H9 (cell line): ENCODE data around the gene OTUD4. TPM values are rescaled to one million over a fixed set of nuclear protein-coding genes. Genes with fewer than 3 reads are reported as not detected.

Experiments
- DNase-seq: peaks from one replicate; pipeline ENCODE4 v3.0.0-alpha.2; 2017
- H2AFZ ChIP-seq: one replicate; pipeline ENCODE4 v1.6.1; 2013; ENCODE audit warnings: mild to moderate bottlenecking, low read length, control low read depth, moderate library complexity
- H2AK5ac ChIP-seq: 2 replicates; pipeline ENCODE4 v1.6.1; 2013; ENCODE audit warnings: low read length, control low read depth, mixed read lengths; ENCODE audit not compliant: insufficient read length
- H2BK120ac ChIP-seq: one replicate; pipeline ENCODE4 v1.6.1; 2013; ENCODE audit warnings: low read depth, mild to moderate bottlenecking, low read length, control low read depth, inconsistent platforms; ENCODE audit not compliant: poor library complexity, severe bottlenecking
- H2BK12ac ChIP-seq: 2 replicates; pipeline ENCODE4 v1.6.1; 2013; ENCODE audit warnings: low read length, control low read depth, mixed read lengths, low read depth; ENCODE audit not compliant: insufficient read length
- H2BK15ac ChIP-seq: 2 replicates; pipeline ENCODE4 v1.6.1; 2013; ENCODE audit warnings: low read depth, low read length, control low read depth
- H2BK20ac ChIP-seq: one replicate; pipeline ENCODE4 v1.6.1; 2013; ENCODE audit warnings: low read depth, mild to moderate bottlenecking, low read length, control low read depth, inconsistent platforms; ENCODE audit not compliant: poor library complexity, severe bottlenecking
- H2BK5ac ChIP-seq: 2 replicates; pipeline ENCODE4 v1.6.1; 2013; ENCODE audit warnings: low read length, control low read depth, mixed read lengths; ENCODE audit not compliant: insufficient read length
- H3K14ac ChIP-seq: 2 replicates; pipeline ENCODE4 v1.6.1; 2013; ENCODE audit warnings: low read length, control low read depth; ENCODE audit not compliant: insufficient read depth
- H3K18ac ChIP-seq: 2 replicates; pipeline ENCODE4 v1.6.1; 2013; ENCODE audit warnings: low read depth, mild to moderate bottlenecking, mixed read lengths, low read length, control low read depth; ENCODE audit not compliant: insufficient read length
- H3K23ac ChIP-seq: 2 replicates; pipeline ENCODE4 v1.6.1; 2013; ENCODE audit warnings: low read length, control low read depth, mixed read lengths, low read depth; ENCODE audit not compliant: insufficient read length
- H3K23me2 ChIP-seq: 2 replicates; pipeline ENCODE4 v1.6.1; 2013; ENCODE audit warnings: low read depth, mild to moderate bottlenecking, mixed read lengths, low read length, control low read depth; ENCODE audit not compliant: insufficient read length, poor library complexity, severe bottlenecking
- H3K27ac ChIP-seq: 2 replicates; pipeline ENCODE4 v1.5.1; 2013; ENCODE audit warnings: low read length, control low read depth, mixed read lengths, low read depth; ENCODE audit not compliant: insufficient read length
- H3K27me3 ChIP-seq: 2 replicates; pipeline ENCODE4 v1.6.1; 2013; ENCODE audit warnings: low read length, control low read depth, inconsistent platforms; ENCODE audit not compliant: insufficient read depth
- H3K4ac ChIP-seq: 2 replicates; pipeline ENCODE4 v1.6.1; 2013; ENCODE audit warnings: low read depth, mild to moderate bottlenecking, control low read depth, inconsistent platforms, low read length, moderate library complexity
- H3K4me1 ChIP-seq: 2 replicates; pipeline ENCODE4 v1.6.1; 2013; ENCODE audit warnings: low read length, control low read depth, inconsistent platforms; ENCODE audit not compliant: insufficient read depth
- H3K4me2 ChIP-seq: 2 replicates; pipeline ENCODE4 v1.6.1; 2013; ENCODE audit warnings: low read length, control low read depth, mixed read lengths; ENCODE audit not compliant: insufficient read length, insufficient read depth
- H3K56ac ChIP-seq: 2 replicates; pipeline ENCODE4 v1.6.1; 2013; ENCODE audit warnings: low read depth, mild to moderate bottlenecking, mixed read lengths, low read length, control low read depth; ENCODE audit not compliant: insufficient read length
- H3K79me1 ChIP-seq: 2 replicates; pipeline ENCODE4 v1.6.1; 2013; ENCODE audit warnings: low read depth, mild to moderate bottlenecking, moderate library complexity, low read length, control low read depth, inconsistent platforms; ENCODE audit not compliant: insufficient read depth, poor library complexity, severe bottlenecking
- H3K79me2 ChIP-seq: 2 replicates; pipeline ENCODE4 v1.6.1; 2013; ENCODE audit warnings: low read length, control low read depth, inconsistent platforms; ENCODE audit not compliant: insufficient read depth
- H3K9ac ChIP-seq: 2 replicates; pipeline ENCODE4 v1.6.1; 2013; ENCODE audit warnings: low read length, control low read depth, mixed read lengths; ENCODE audit not compliant: insufficient read length; ENCODE audit errors: extremely low read depth
- H3K9me3 ChIP-seq: one replicate; pipeline ENCODE4 v1.6.1; 2013; ENCODE audit warnings: low read depth, low read length, inconsistent platforms; ENCODE audit not compliant: control insufficient read depth
- H3T11ph ChIP-seq: one replicate; pipeline ENCODE4 v1.6.1; 2013; ENCODE audit warnings: mild to moderate bottlenecking, low read length, control low read depth, inconsistent platforms
- H4K20me1 ChIP-seq: one replicate; pipeline ENCODE4 v1.6.1; 2013; ENCODE audit not compliant: control insufficient read depth, insufficient read length, insufficient read depth
- H4K5ac ChIP-seq: 2 replicates; pipeline ENCODE4 v1.6.1; 2013; ENCODE audit warnings: low read depth, mild to moderate bottlenecking, mixed read lengths, low read length, control low read depth; ENCODE audit not compliant: insufficient read length
- H4K8ac ChIP-seq: replicated peaks from 2 replicates; pipeline ENCODE4 v1.6.1; 2013; ENCODE audit warnings: low read length, control low read depth, mixed read lengths, low read depth; ENCODE audit not compliant: insufficient read length
- H4K91ac ChIP-seq: 2 replicates; pipeline ENCODE4 v1.6.1; 2013; ENCODE audit warnings: low read depth, mild to moderate bottlenecking, moderate library complexity, mixed read lengths, low read length, control low read depth; ENCODE audit not compliant: insufficient read length
- H3K27ac Mint-ChIP-seq, 3 experiments: 2 replicates in 2 of 3; 3 replicates in 1 of 3; pipeline ENCODE4 v1.8.0; 2020 to 2021; ENCODE audit warnings: mixed read lengths in 3 of 3, mild to moderate bottlenecking in 1 of 3, moderate library complexity in 1 of 3
- H3K27me3 Mint-ChIP-seq: 2 replicates; pipeline ENCODE4 v1.8.0; 2021; ENCODE audit warnings: low read depth, mild to moderate bottlenecking, moderate library complexity, mixed read lengths
- H3K36me3 Mint-ChIP-seq, 3 experiments: 2 replicates in 2 of 3; 3 replicates in 1 of 3; pipeline ENCODE4 v1.8.0; 2020 to 2021; ENCODE audit warnings: low read depth in 3 of 3, mixed read lengths in 3 of 3; ENCODE audit not compliant: insufficient read depth in 1 of 3
- H3K4me1 Mint-ChIP-seq, 2 experiments: 2 replicates each; pipeline ENCODE4 v1.8.0; 2020; ENCODE audit warnings: mixed read lengths in 2 of 2
- H3K4me3 Mint-ChIP-seq, 2 experiments: 2 replicates in 1 of 2; 3 replicates in 1 of 2; pipeline ENCODE4 v1.8.0; 2020 to 2021; ENCODE audit warnings: mild to moderate bottlenecking in 2 of 2, mixed read lengths in 2 of 2, moderate library complexity in 1 of 2
- H3K9me3 Mint-ChIP-seq, 2 experiments: 2 replicates in 1 of 2; 3 replicates in 1 of 2; pipeline ENCODE4 v1.8.0; 2020; ENCODE audit warnings: mild to moderate bottlenecking in 2 of 2, mixed read lengths in 2 of 2, moderate library complexity in 1 of 2
- CTCF ChIP-seq: fragments of 200-600 bp; sonication (generic); conservative IDR thresholded peaks from 3 replicates; pipeline ENCODE4 v1.8.0; 2021; ENCODE audit warnings: antibody characterized with exemption, mild to moderate bottlenecking
- total RNA-seq: library from RNA; stranded (reverse); gene quantifications from 2 replicates; pipeline ENCODE4 v1.2.1, GENCODE V29; 2021

Gene OTUD4
- total RNA-seq, 1 experiment from 2014 or later = 59.0 TPM

DNA sequence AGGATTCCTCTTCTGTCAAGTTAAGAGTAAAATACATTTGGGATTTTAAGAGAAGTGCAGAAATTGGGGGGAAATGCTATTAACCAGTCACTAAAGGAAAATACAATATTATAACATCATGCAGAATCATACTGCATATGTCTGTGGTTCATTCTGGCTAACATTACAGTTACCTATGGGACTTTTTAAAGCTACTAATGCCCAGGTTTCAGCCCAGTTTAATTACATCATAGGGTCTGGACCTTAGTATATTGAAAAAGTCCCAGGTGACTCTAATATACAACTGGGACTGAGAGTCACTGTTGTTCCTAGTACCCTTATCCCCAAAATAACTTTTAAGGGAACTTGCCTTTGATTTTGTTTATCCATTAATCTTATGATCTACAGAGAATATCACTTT, 72.3 kb downstream of the OTUD4 start:
- Mint-ChIP-seq H3K9me3 (no peaks in the 10 kb centered on the region), H3K4me1 (no peaks in the 10 kb centered on the region), H3K27ac (no peak overlapping the region), H3K36me3 (peaks cover 34 to 70% (median 56%) of the 10 kb centered on the region in 3 experiments), H3K4me3 (no peak overlapping the region), H3K27me3 (no peaks in the 10 kb centered on the region)
- Histone ChIP-seq H3K23me2 (no peaks in the 10 kb centered on the region), H3K56ac (no peak overlapping the region), H3K27me3 (no peaks in the 10 kb centered on the region), H4K8ac (no peak overlapping the region), H2AFZ (no peak overlapping the region), H2BK20ac (no peak overlapping the region), H4K5ac (no peak overlapping the region), H3K9ac (no peak overlapping the region), H3K9me3 (no peaks in the 10 kb centered on the region), H3K23ac (no peak overlapping the region), H3K79me2 (no peaks in the 10 kb centered on the region), H2BK12ac (no peak overlapping the region), H2BK120ac (no peak overlapping the region), H3T11ph (no peak overlapping the region), H2BK15ac (no peak overlapping the region), H2BK5ac (no peak overlapping the region), H3K14ac (no peak overlapping the region), H3K4ac (no peak overlapping the region), H3K18ac (no peak overlapping the region), H4K91ac (no peak overlapping the region), H3K4me1 (no peaks in the 10 kb centered on the region), H3K4me2 (no peak overlapping the region), H3K79me1 (no peaks in the 10 kb centered on the region), H2AK5ac (no peak overlapping the region), H4K20me1 (no peaks in the 10 kb centered on the region), H3K27ac (no peak overlapping the region)
- TF ChIP-seq CTCF = no peak
- DNase-seq = no peak
